T-cell (primary cell): ENCODE results near the gene CFAP410. TPM values are rescaled to one million over a fixed set of nuclear protein-coding genes. Genes with fewer than 3 reads are reported as not detected.
A peak's percentile ranks its signal among the peaks of the same experiment; 100 is the strongest.
"Not testable (repeated sequence)": the region's sequence is repeated elsewhere in the genome, so short reads cannot be mapped to it uniquely, and the experiment has no call there.

Experiments
- ATAC-seq, 4 experiments: fragments of 200-7000 bp in 3 of 4; fragments of 150-1000 bp in 1 of 4; cut with Tn5 transposase; replicated peaks in 1 of 4; 1 replicate in 3 of 4; 2 replicates in 1 of 4; pipeline ENCODE4 v1.10.0; 2021; ENCODE audit warnings: moderate library complexity in 3 of 4, mild to moderate bottlenecking in 2 of 4, moderate number of reproducible peaks in 1 of 4
- CTCF ChIA-PET, 2 donors: fragments of 300-600 bp; sonication (Branson Sonifier 250); formaldehyde crosslinking; loops; one replicate each; lab custom pipeline; 2022; ENCODE audit warnings: antibody characterized with exemption in 2 of 2; lab: Charles Lee
- POLR2A ChIA-PET, 2 donors: fragments of 300-600 bp; sonication (Branson Sonifier 250); formaldehyde crosslinking; loops; one replicate each; lab custom pipeline; 2022; ENCODE audit warnings: antibody characterized with exemption in 2 of 2; lab: Charles Lee
- DNase-seq, 35 experiments: peaks; one replicate each; pipeline versions ENCODE4 v3.0.0 to v3.0.0-alpha.2; 2013 to 2023
- H3K27ac ChIP-seq: one replicate; pipeline ENCODE4 v1.5.1; 2013; ENCODE audit warnings: low read length
- H3K27me3 ChIP-seq, 2 experiments: replicated peaks in 1 of 2; 1 replicate in 1 of 2; 2 replicates in 1 of 2; pipeline versions ENCODE4 v1.6.1 to v1.7.0; 2013; ENCODE audit warnings: low read length in 1 of 2, mixed read lengths in 1 of 2; ENCODE audit not compliant: control insufficient read depth in 2 of 2, insufficient read depth in 2 of 2; ENCODE audit errors: extremely low read depth in 1 of 2
- H3K36me3 ChIP-seq, 2 donors: 1 replicate in 1 of 2; 2 replicates in 1 of 2; pipeline versions ENCODE4 v1.6.1 to v1.7.0; 2013; ENCODE audit warnings: low read length in 1 of 2; ENCODE audit not compliant: control insufficient read depth in 2 of 2, insufficient read depth in 1 of 2; ENCODE audit errors: extremely low read depth in 1 of 2
- H3K4me1 ChIP-seq, 2 experiments: 1 replicate in 1 of 2; 2 replicates in 1 of 2; pipeline versions ENCODE4 v1.6.1 to v1.7.0; 2013; ENCODE audit warnings: low read length in 2 of 2, mixed read lengths in 1 of 2; ENCODE audit not compliant: insufficient read depth in 2 of 2, control insufficient read depth in 1 of 2; ENCODE audit errors: extremely low read depth in 1 of 2
- H3K4me3 ChIP-seq, 2 donors: 1 replicate in 1 of 2; 2 replicates in 1 of 2; pipeline versions ENCODE4 v1.5.1 to v1.7.0; 2013; ENCODE audit warnings: mild to moderate bottlenecking in 2 of 2, low read length in 1 of 2, moderate library complexity in 1 of 2; ENCODE audit not compliant: control insufficient read depth in 1 of 2; ENCODE audit errors: extremely low read depth in 1 of 2
- H3K9me3 ChIP-seq: 2 replicates; pipeline ENCODE4 v1.7.0; 2013
- H3K27ac Mint-ChIP-seq, 2 donors: one replicate each; pipeline ENCODE4 v1.8.0; 2020 to 2021; ENCODE audit warnings: mild to moderate bottlenecking in 2 of 2, mixed read lengths in 2 of 2
- H3K27me3 Mint-ChIP-seq, 2 donors: one replicate each; pipeline ENCODE4 v1.8.0; 2021 to 2022; ENCODE audit warnings: mixed read lengths in 2 of 2
- H3K36me3 Mint-ChIP-seq: one replicate; pipeline ENCODE4 v1.8.0; 2021; ENCODE audit warnings: mixed read lengths
- H3K4me1 Mint-ChIP-seq, 3 donors: one replicate each; pipeline ENCODE4 v1.8.0; 2020 to 2022; ENCODE audit warnings: mixed read lengths in 3 of 3, mild to moderate bottlenecking in 1 of 3
- H3K4me3 Mint-ChIP-seq, 3 donors: one replicate each; pipeline ENCODE4 v1.8.0; 2020 to 2022; ENCODE audit warnings: mild to moderate bottlenecking in 3 of 3, mixed read lengths in 3 of 3, moderate library complexity in 3 of 3
- H3K9me3 Mint-ChIP-seq, 3 donors: one replicate each; pipeline ENCODE4 v1.8.0; 2020 to 2022; ENCODE audit warnings: mixed read lengths in 3 of 3
- WGBS: methylation state at CpG from one replicate; pipeline ENCODE4 v1.1.5; 2013; ENCODE audit warnings: missing lambda C conversion rate; ENCODE audit not compliant: insufficient coverage; 5-methylcytosine and 5-hydroxymethylcytosine counted together
- total RNA-seq, 35 experiments: library from RNA in 6 of 35; stranded (reverse) in 6 of 35; fragments of 120-200 nt in 1 of 35; gene quantifications; one replicate each; pipeline versions ENCODE4 v1.2.1 to v1.2.4 and lab custom pipeline; 2013 to 2026

CFAP410 gene
- total RNA-seq, 5 donors from 2014 or later (not counting 1 experiment from before 2014, with no cell fraction given), result 58.8 to 72.1 (median 60.8) TPM

GRCh38 chr21:44286716-44287632 is 52.2 kb downstream of the CFAP410 start:
- Histone ChIP-seq H3K4me1 (peaks cover 0 to 5% of the 10 kb centered on the region in 2 experiments), H3K9me3 (no peaks in the 10 kb centered on the region), H3K27ac (no peak overlapping the region), H3K36me3 (no peaks in the 10 kb centered on the region), H3K27me3 (peaks cover 0 to 34% of the 10 kb centered on the region in 2 experiments), H3K4me3 (no peak overlapping the region)
- CTCF ChIA-PET, result no interaction called here
- Mint-ChIP-seq H3K36me3 (no peaks in the 10 kb centered on the region), H3K27me3 (peaks cover 0 to 8% of the 10 kb centered on the region in 2 donors), H3K9me3 (no peaks in the 10 kb centered on the region), H3K27ac (no peak overlapping the region), H3K4me1 (peaks cover 2 to 10% (median 7%) of the 10 kb centered on the region in 3 donors), H3K4me3 (no peak overlapping the region)
- no peak for DNase-seq
- POLR2A ChIA-PET, result no interaction called here
- WGBS, result 84% methylated on average over 24 of the region's 31 CpGs
- peak in 1 of 4 experiments; percentile 19 for ATAC-seq

- Mint-ChIP-seq H3K4me3 (no peak overlapping the region), H3K27ac (no peak overlapping the region), H3K27me3 (peaks cover 0 to 8% of the 10 kb centered on the region in 2 donors)
These were observed 53.0 kb downstream of the CFAP410 start for GRCh38 chr21:44286086-44286715.

GRCh38 chr21:44285138-44285992 is 53.8 kb downstream of the CFAP410 start, which contains the start of gene AIRE:
Gene AIRE (plus strand): TSS chr21:44285876. CDS start chr21:44286007, 131 bp downstream.
- peaks cover 0 to 8% of the 10 kb centered on the region in 2 donors for H3K27me3 Mint-ChIP-seq
- ChIA-PET POLR2A (no interaction called here), CTCF (no interaction called here)
- no peaks in the 10 kb centered on the region for H3K9me3 Mint-ChIP-seq
- peaks cover under 1 to 8% (median 4%) of the 10 kb centered on the region in 3 donors for H3K4me1 Mint-ChIP-seq
- Histone ChIP-seq H3K36me3 (no peaks in the 10 kb centered on the region), H3K4me1 (peaks cover 0 to 2% of the 10 kb centered on the region in 2 experiments), H3K27me3 (peaks cover 0 to 33% of the 10 kb centered on the region in 2 experiments), H3K27ac (no peak within 1 kb of the TSS), H3K4me3 (no peak within 1 kb of the TSS), H3K9me3 (no peaks in the 10 kb centered on the region)
- no peak for ATAC-seq
- H3K4me3 Mint-ChIP-seq, result no peak within 1 kb of the TSS
- H3K27ac Mint-ChIP-seq, result no peak within 1 kb of the TSS
- WGBS, result 76% methylated on average over 49 of the region's 56 CpGs
- DNase-seq, result no peak
- no peaks in the 10 kb centered on the region for H3K36me3 Mint-ChIP-seq

More at GRCh38 chr21:44286086-44286715, 53.0 kb downstream of the CFAP410 start:
- Mint-ChIP-seq H3K36me3 (no peaks in the 10 kb centered on the region), H3K9me3 (no peaks in the 10 kb centered on the region), H3K4me1 (peaks cover 2 to 10% (median 7%) of the 10 kb centered on the region in 3 donors)
- no peak overlapping the region for H3K27ac ChIP-seq
- no peak overlapping the region for H3K4me3 ChIP-seq
- no peak for DNase-seq
- ChIA-PET POLR2A (no interaction called here), CTCF (no interaction called here)
- no peaks in the 10 kb centered on the region for H3K9me3 ChIP-seq
- WGBS, result 80% methylated on average over 13 of the region's 21 CpGs
- H3K36me3 ChIP-seq, result no peaks in the 10 kb centered on the region
- H3K4me1 ChIP-seq, result peaks cover 0 to 2% of the 10 kb centered on the region in 2 experiments
- H3K27me3 ChIP-seq, result peaks cover 0 to 31% of the 10 kb centered on the region in 2 experiments
- ATAC-seq, result no peak

- Mint-ChIP-seq H3K36me3 (no peaks in the 10 kb centered on the region), H3K4me1 (peaks cover 0 to 5% (median 2%) of the 10 kb centered on the region in 3 donors), H3K4me3 (no peak overlapping the region), H3K27me3 (peaks cover 0 to 5% of the 10 kb centered on the region in 2 donors), H3K9me3 (no peaks in the 10 kb centered on the region), H3K27ac (no peak overlapping the region)
- Histone ChIP-seq H3K36me3 (no peaks in the 10 kb centered on the region), H3K27me3 (peaks cover 0 to 35% of the 10 kb centered on the region in 2 experiments), H3K4me3 (no peak overlapping the region), H3K27ac (no peak overlapping the region), H3K9me3 (no peaks in the 10 kb centered on the region), H3K4me1 (peaks cover 0 to 2% of the 10 kb centered on the region in 2 experiments)
- POLR2A ChIA-PET, result no interaction called here
- CTCF ChIA-PET, result no interaction called here
- DNase-seq (no peak), ATAC-seq (no peak)
- WGBS, result 47% methylated on average over 10 of the region's 11 CpGs
These were observed 55.2 kb downstream of the CFAP410 start for GRCh38 chr21:44283948-44284347.

- ATAC-seq, H3K27ac ChIP-seq, CTCF ChIA-PET, H3K27me3 Mint-ChIP-seq, DNase-seq, H3K4me1 ChIP-seq, H3K4me1 Mint-ChIP-seq, H3K36me3 ChIP-seq, H3K4me3 ChIP-seq, H3K27ac Mint-ChIP-seq, H3K9me3 Mint-ChIP-seq, H3K9me3 ChIP-seq, H3K36me3 Mint-ChIP-seq, H3K4me3 Mint-ChIP-seq, POLR2A ChIA-PET: not testable (repeated sequence)
- no CpG with 5 or more reads among the region's 11 CpGs for WGBS
- peaks cover 0 to 31% of the 10 kb centered on the region in 2 experiments for H3K27me3 ChIP-seq
These were observed 55.9 kb downstream of the CFAP410 start for GRCh38 chr21:44283211-44283785.
